ENCODE results near the gene TMEM178A.

The TMEM178A gene

DNA sequence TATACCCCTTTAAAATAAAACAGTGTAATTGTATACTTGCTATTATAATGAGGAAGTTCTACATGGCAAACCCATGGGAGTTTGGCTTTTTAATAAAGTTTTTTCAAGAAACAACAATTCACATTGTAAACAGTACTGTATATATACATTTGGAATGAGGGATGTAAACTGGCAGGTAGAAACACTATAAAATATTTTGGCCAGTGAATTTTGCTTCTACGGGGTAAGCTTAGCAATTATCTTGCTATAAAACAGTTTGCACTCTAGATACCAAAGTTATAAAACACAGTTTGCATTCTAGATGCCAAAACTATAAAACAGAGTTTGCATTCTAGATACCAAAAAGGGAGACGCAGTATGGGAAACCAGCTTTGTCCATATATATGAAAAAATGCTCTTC, 96.7 kb downstream of the TMEM178A start:
- H3K9ac ChIP-seq, result no peak overlapping the region
- no peaks in the 10 kb centered on the region for H3K4me1 ChIP-seq
- no peak overlapping the region for H3K4me2 ChIP-seq (ENCODE audit: low read length)
- no peak overlapping the region for H3K27ac ChIP-seq
- TF ChIP-seq, protein P1, sequence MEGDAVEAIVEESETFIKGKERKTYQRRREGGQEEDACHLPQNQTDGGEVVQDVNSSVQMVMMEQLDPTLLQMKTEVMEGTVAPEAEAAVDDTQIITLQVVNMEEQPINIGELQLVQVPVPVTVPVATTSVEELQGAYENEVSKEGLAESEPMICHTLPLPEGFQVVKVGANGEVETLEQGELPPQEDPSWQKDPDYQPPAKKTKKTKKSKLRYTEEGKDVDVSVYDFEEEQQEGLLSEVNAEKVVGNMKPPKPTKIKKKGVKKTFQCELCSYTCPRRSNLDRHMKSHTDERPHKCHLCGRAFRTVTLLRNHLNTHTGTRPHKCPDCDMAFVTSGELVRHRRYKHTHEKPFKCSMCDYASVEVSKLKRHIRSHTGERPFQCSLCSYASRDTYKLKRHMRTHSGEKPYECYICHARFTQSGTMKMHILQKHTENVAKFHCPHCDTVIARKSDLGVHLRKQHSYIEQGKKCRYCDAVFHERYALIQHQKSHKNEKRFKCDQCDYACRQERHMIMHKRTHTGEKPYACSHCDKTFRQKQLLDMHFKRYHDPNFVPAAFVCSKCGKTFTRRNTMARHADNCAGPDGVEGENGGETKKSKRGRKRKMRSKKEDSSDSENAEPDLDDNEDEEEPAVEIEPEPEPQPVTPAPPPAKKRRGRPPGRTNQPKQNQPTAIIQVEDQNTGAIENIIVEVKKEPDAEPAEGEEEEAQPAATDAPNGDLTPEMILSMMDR (IDR thresholded peaks at IDR 0.05), result no peak
- H3K9me3 ChIP-seq (ENCODE audit: control insufficient read depth, low read length), result no peaks in the 10 kb centered on the region
- H3K36me3 ChIP-seq (ENCODE audit: control insufficient read depth, insufficient read depth, low read length), result no peaks in the 10 kb centered on the region
- H3K79me2 ChIP-seq, result no peaks in the 10 kb centered on the region
- no peak overlapping the region for H3K4me3 ChIP-seq (ENCODE audit: low read depth, low read length)
- no peak overlapping the region for H2AFZ ChIP-seq
- no peaks in the 10 kb centered on the region for H3K27me3 ChIP-seq (ENCODE audit: control insufficient read depth, insufficient read depth, low read length)

Data from parathyroid adenoma (tissue), 2 donors.